Effector CD8-positive, alpha-beta T cell (primary cell): ENCODE results near the gene CHRNA7.

ENCODE experiments used
- DNase-seq: peaks from one replicate; lab custom pipeline; 2025; lab: John Stamatoyannopoulos, UW

CHRNA7 gene

DNA sequence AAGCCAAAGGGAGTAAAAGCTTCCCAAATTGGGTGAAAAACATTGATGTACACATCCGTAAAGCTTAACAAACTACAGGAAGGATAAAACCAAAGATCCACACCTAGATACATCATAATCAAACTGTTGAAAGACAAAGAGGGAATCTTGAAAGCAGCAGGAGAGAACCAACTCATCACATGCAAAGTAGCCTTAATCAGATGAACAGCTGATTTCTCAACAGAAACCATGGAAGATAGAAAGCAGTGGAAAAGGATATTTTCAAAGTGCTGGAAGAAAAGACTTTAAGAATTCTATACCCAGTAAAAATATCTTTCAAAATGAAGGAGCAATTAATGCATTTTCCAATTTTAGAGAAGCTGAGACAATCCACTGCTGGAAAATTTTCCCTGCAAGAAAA is 36.8 kb downstream of the CHRNA7 start:
- no peak for DNase-seq

DNA sequence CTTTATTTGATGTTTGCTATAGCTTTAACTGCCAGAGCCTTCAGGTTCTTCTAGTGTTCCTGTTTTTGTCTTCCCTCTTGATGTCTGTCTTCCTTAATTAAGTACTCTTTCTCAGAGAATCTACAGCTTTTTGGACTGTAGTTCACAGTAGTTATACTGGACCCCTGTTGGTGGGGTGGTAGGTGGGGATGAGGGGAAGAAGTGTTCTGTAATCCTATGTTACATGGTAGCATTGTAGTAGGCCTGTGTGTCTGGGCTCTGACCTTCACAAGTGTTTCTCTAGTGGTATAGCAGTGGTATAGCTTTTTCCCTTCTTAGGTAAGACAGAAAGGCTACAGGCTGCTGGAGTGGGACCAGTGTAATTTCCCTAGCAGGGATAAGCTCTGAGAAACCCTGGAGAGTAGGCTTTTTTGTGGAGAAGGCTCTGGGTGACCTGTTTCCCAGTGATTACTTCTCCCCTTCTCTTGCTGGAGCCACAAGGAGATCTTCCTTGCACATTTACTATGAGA is 59.6 kb downstream of the CHRNA7 start:
- no peak for DNase-seq

DNA sequence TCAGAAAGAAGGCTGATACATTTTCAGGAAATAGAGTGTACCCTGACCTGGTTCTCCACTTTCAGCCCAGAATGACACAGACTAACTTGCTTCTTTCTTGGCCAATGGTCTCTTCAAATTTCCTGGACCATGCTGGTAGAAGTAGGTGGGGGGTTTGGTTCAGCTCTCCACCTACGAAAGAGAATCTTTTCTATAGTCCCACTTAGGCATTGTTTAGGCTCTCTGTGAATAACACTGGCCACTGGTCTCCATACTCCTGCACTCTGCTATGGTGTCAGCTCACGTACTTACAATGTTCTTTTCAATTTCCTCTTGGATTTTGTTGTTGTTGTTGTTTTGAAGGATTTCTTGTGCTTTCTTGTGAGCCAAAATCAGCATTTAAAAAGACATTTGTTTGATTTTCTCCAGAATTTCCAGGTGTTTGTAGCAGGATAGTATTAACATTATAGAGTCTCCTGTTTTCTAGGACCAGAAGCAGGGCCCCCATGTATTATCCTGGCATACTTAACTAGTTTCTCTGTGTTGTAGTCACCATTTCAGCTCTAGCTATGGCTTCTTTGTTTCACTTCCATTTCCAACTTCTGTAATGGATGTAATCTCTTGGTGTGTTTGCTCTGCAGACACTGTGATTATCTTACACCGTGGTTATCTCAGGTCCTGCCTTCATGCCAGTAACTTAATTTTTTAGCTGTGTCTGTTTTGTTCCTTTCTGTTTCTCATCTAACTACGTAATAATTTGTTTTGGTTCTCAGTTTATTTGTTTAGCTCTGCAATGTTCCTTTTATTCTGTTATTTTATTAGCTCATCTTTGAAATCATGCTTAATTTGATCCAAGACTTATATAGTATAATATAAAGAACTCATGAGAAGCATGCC is 61.4 kb downstream of the CHRNA7 start:
- no peak for DNase-seq

DNA sequence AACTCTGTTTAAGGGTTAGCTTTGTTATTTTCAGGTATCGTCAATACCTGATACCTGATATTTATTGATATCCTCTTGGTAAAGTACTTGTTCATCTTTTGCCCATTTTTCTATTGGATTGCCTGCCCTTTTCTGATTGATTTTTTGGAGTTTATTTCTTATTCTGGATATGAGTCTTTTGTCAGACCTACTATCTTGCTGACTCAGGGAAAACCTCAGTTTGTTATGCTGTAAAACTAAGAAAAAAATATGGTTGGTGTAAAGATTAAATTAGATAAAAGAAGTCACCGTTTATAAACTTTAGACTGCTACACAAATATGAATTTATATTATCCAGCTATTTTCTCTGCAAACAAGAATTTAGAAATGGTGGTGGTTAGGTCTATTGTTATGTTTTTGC is 65.9 kb downstream of the CHRNA7 start:
- no peak for DNase-seq

DNA sequence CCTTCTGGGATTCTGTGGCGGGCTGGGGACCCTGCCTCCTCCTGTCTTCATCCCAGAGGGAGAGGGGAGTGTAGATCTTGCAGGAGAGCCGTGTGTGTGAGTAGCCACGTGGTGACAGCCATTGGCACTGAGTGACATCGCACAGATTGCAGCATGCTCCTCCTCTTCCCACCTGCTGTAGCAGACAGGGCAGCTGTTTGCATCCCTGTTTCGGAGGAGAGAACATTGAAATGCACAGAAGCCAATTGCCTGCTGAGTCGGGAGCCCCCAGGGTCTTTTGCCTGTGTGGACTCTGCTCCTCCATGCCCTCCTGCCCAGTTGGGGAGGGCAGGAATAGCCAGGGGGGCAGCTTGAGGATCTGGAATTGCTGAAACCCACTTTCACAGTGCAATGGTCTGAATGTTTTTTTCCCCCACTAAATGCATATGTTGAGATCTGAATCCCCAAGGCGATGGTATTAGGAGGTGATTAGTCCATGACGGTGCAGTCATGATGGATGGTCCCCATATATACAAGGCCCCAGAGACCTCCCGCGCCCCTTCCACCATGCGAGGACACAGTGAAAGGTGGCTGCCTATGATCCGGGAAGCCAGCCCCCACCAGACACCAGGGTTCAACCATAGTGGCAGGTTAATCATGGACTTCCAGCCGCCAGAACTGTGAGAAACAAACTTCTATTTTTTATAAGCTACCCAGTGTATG is 66.8 kb downstream of the CHRNA7 start:
- DNase-seq, result no peak

DNA sequence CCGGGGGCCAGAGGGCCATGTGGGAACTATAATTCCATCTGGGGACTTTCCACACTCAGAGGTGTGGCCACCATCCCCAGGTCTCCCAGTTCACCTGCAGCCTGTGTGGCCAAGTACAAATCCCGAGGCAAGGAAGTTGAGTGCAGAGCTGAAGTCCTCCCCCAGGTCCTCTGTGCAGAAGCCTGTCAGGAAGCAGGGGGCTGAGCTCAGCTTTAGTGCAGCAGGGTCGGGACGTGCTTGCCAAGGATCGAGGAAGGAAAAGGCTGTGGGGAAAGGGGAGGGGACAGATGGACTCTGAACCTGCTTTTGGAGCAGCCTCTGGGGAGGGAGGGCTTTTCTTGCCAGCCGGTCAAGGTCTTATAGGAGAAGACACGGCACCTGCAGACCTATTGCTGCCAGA is 67.7 kb downstream of the CHRNA7 start:
- DNase-seq, result no peak

DNA sequence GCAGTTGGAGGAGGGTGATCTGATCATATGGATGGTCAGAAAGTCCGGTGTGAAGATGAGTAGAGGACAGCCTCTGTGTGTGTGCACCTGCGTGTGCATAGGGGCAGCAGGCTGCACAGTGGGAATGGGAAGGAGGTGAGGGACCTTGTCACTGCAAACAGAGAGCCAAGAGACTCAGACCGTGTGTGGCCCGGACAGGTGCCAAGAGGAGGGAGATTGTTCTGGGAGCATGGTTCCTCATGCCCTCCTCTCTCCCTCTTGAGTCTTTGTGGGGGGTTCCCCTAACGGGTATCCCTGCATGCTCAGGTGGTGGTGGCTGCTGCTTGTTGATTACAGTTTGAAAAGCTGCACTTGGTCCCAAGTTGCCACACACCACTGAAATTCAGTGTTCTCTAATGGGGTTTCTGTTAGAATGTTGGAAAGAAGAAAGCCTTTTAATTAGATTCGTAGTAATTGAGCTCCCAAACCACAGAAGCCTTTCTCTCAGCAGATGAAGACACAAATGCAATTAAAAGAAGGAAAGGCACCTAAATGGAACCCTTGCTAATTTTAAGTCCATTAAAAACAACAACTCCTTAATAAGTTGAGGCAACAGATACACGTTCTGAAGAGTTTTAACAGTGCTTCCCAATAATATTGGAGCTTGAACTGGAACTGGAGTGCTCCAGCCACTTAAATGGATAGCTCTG is 68.9 kb downstream of the CHRNA7 start:
- no peak for DNase-seq

DNA sequence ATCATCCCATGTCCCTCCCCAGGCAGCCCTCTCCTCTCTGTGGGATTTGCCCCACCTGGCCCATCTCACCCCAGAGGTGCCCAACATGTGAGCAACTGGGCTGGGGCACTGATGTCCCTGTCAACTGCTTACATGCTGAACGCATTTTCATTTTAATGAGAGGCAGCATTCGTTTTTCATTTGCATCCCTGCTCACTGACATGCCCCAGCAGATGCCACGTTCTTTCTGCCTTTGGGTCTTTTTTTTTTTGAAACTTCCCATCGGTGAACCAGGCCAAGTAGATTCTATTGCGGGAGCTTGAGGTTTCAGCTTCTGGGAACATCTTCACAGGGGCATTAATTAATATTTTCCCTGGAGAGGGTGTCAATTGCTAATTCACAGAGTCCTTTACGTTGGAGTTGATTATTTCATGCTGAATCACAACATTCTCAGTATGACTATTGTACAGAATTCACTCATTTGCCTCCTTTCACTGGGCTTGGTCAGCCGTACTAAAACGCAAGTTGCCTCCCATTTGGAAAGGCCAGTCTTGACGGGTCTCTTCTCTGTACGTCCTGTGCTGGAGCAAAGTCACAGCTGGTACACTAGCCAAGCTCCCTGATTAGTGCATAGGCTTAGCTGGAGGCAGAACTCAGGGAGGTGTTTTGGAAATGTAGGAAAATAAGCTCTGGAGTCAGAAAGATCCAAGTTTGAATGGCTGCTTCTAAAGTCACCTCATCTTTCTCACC is 69.8 kb downstream of the CHRNA7 start:
- no peak for DNase-seq

DNA sequence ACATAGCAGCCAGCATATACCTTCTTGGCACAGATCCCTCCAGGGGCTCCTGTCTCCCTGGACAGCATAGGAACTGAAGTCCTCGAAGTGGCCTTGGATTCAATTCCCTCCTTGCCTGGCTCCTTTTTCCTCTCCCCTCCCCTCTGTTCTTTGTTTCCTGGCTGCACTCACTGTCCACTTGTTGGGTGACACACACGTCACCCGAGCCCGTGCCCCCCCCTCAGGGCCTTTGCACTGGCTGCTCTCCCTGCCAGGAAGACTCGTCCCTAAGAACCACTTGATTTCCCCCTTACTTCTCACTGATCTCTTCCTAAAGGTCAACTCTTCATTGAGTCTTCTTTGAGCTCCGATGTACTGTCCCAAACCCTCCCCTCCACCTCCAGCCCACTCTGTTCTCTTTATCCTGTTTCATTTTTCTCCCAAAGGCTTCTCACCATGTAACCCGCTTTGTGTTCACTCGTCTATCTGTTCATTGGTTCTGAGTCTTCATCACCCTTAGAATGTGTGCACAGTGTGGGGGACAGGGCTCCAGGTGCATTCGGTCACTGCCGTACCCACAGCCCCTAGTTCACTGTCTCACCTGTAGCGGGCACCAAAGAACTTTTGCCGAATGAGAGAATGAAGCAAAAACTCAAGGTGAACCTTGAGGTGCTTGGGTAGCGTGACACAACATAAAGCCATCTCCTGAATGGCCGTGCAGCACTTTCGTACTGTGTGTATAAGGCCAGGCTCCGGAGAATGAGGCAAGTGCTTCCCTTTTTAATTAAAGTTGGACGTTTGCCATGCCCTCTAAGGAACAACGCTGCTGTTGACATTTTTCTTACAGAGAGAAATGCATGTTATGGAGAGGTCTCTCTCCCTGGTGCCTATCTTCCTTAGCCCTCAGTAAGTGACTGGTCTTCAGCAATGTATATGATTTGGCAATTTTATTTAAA is 74.0 kb downstream of the CHRNA7 start:
- no peak for DNase-seq

DNA sequence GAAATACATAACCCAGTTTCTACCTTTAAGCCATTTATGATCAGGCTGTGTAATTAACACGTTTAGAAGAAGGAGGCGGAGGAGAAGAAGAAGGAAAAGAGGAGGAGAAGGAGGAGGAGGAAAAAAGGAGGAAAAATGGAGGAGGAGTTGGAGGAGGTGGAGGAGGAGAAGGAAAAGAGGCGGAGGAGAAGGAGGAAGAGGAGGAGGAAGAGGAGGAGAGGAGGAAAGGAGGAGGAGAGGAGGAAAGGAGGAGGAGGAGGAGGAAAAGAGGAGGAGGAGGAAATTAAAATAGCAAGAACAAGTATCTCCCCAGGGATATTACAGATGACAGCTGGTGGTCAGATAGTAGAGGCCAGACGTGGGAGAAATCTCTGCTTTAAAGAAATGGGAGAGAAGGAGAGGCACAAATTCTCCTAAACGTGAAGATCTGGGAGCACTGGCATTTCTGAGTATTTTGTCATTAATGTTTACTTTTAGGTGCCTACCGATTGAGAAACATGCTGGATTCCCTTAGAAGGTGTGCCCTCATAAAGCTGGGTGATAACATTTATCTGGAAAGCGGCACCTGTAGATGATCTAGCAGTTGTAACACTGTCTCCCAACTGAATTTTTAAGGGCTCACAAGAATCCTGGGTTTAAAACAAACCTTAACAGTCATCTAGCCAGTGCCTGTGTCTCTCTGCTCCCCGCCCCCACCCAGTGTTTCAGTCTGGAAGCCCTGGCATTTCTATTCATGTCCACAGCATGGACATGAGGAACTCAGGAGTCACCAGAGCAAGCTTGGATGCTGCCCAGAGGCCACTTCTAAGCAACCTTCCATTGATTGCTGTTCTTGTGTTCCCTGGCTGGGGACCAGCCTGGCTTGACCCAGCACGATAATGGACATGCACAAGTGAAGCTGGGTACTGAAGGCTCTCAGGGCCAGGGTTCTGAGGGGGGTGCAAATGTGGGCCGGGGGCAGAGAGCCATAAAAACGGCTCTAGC is 75.2 kb downstream of the CHRNA7 start:
- no peak for DNase-seq

DNA sequence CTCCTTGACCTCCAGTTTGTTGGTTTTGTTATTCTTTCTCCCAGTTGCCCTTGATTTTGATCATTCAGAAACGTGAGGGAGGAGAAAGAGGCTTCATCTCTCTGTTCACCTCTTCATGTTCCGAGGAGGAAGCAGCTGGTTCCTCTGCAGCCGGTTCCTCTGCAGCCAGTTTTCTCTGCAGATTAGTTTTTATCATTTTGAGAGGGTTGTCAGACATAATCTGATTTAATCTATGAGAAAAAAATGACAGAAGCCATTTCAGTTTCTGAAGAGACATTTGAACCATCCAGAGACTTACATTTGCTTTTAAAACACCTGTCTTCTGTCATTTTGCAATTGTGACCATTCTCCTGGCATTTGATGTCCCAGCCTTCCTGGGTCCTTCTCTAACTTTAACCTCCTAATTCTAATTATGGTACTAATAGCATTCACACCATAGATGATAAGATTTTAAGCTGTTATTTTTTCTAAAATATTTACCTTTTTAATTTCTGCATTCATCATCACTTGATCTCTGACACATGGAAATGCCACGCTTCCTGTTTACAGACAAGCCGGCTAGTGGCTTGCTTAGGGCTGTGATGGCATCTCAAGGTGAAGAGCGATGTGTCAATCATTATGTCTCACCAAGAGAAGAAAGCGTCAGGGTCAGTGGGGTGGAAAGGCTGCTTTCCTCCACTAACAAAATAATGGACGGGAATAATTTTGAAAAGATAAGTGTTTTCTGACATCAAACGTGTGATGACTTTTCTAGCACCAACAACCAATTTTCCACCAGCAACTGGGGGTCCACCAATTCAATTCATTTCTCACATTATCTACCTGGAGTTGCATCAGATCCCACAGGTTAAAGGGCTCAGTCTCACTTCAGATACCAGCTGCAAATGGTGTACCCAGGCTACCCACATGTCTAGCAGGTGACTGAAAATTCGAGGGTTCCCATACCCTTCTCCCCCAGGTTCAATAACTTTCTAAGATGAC is 76.4 kb downstream of the CHRNA7 start:
- no peak for DNase-seq

DNA sequence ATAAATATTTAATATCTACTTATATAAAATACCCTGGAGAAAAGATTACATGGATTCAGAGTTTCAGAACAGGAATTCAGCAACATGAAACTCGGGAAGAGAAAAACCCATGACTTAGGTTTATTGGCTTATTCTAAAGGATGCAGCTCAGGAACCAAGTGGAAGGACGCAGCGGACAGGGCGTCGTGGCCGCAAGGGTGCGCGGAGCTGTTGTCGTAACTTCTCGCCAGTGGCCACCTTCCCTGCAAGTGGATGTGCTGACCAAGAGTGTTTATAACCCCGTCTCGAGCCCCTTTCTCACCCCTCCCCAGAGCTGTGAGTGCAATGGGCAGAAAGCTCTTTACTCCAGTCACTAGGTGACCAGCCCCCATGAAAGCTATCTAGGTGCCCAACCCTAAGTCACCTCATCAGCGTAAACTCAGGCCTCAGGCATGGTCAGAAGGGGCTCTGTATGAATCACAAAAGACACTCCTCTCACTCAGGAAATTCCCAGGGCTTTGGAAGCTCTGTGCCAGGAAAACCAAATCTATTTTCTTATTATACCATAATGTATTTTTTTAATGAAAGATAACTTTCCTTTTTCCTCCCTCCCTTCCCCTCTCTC is 77.3 kb downstream of the CHRNA7 start:
- no peak for DNase-seq

DNA sequence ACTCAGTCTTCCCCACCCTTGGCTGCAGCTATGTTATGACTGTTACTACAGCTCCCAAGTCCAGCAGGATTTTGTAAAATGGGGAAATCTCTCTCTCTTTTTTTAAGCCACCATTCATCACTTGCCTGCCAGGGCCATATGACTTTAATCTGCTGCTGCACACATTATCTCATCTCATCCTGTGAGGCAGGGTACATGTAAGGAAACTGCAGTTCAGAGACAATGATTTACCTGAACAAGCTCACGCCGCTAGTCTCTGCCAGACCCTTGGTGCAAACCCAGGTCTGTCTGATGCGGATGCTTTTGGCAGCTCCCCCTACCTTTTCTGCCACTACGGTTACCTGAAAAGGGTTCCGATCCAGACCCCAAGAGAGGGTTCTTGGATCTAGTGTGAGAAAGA is 78.3 kb downstream of the CHRNA7 start:
- no peak for DNase-seq

DNA sequence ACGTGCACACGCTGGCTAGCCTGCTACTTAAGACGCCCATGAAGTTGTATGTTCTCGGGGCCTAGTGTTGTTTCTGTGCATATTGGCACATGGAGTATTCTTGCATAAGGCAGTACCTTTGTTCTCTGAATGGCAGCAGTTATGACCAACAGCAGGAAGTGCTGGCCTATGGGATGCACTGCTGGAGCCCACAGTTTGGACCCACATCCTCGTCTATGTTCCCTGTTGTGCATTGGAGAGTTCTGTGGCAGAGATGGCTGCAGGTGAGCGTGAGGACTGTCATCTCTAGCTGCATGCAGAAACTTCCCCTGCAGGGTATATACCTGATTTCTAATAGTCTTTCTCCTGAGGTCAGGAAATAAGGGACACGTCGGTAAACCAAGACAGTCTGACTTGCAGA is 81.8 kb downstream of the CHRNA7 start:
- no peak for DNase-seq

DNA sequence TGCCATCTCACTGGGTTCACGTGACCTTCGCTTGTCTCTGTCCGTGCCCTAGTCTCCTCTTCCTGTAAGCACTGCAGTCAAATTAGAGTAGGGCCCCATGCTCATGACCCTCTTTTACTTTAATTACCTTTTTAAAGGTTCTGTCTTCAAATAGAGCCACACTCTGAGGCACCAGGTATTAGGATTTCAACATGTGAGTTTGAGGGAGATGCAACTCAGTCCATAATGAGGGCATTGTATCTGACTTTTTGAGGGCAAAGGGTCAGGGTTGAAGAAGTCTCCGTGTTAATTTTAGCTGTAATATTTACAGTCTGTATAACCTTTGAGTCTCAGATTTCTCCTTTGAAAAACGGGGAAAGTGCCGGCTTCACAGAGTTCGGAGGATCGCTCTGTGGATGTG is 82.9 kb downstream of the CHRNA7 start:
- no peak for DNase-seq

DNA sequence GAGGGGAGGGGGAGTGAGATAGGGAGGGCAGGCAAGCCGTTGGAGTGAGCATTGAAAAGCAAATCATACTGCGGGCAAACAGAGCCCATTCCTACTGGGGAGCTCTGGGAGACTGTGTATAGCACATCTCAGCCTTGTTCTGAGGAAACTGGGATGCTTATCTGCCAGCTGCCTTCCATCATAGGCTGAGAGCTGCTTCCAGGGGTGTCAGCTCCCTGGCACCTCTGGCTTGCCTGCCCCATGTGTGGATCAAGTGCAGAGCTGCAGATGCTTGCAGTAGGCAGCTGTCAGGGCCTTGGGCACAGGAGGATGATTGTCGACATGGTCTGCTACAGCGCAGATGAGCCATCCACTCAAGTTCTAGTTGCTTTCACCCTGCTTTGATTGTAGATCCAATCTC is 86.8 kb downstream of the CHRNA7 start:
- DNase-seq, result no peak

DNA sequence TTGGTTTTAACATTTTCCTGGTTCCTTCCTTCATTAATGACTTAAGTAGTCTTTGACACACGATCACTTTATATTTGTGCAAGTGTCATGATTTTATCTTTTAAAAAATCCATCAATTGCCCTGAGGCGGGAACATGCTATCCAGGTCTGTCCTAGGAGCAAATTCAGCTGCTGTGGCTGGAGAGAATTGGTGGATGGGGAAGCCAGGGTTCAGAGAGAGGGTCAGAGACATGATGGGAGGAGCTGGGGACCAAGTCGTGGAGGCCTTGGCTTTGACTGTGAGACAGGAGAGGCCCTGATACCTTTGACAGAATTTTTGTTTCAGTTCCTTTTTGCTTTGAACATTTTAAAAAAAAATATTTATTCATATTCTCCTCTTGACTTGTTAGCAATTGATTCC is 89.0 kb downstream of the CHRNA7 start:
- no peak for DNase-seq
